ENCODE data around the gene TRAP1. TPM values are rescaled to one million over a fixed set of nuclear protein-coding genes. Genes with fewer than 3 reads are reported as not detected.

Gene TRAP1
- polyA plus RNA-seq, 3 donors: 22.8 to 54.0 (median 22.9) TPM

GRCh38 chr16:3608069-3608468 lies 109.3 kb downstream of the TRAP1 start:
- Histone ChIP-seq H4K20me1 (ENCODE audit: insufficient read depth, low read length) (no peaks in the 10 kb centered on the region), H3K4me2 (replicated peaks; ENCODE audit: extremely low read depth, low read length, poor library complexity, severe bottlenecking) (no peak overlapping the region), H3K36me3 (replicated peaks in 1 of 2; ENCODE audit: control insufficient read depth in 1 of 2, insufficient read depth in 2 of 2, low read length in 2 of 2) (peaks cover 4 to 37% of the 10 kb centered on the region in 2 donors), H3K27me3 (ENCODE audit: control insufficient read depth in 2 of 2, insufficient read depth in 2 of 2, low read length in 2 of 2) (no peaks in the 10 kb centered on the region), H3K9me3 (replicated peaks in 1 of 2; ENCODE audit: control insufficient read depth in 1 of 2, insufficient read depth in 1 of 2, low read length in 2 of 2) (no peaks in the 10 kb centered on the region), H3K79me2 (ENCODE audit: insufficient read depth, low read length) (peaks cover 27% of the 10 kb centered on the region), H3K4me3 (replicated peaks in 1 of 3; ENCODE audit: low read depth in 2 of 3, low read length in 3 of 3) (no peak overlapping the region), H3K9ac (ENCODE audit: insufficient read depth, low read length, poor library complexity, severe bottlenecking) (no peak overlapping the region), H2AFZ (ENCODE audit: insufficient read depth, low read depth, low read length, poor library complexity, severe bottlenecking) (no peak overlapping the region), H3K4me1 (ENCODE audit: control insufficient read depth in 1 of 2, insufficient read depth in 2 of 2, low read length in 2 of 2) (peaks cover 21% of the 10 kb centered on the region in 2 donors), H3K27ac (ENCODE audit: low read depth in 1 of 2, low read length in 2 of 2) (no peak overlapping the region)
- TF ChIP-seq CTCF (IDR thresholded peaks at IDR 0.05): no peak
- DNase-seq: no peak
- intact Hi-C loops (cut with micrococcal nuclease): no loop called here
- Mint-ChIP-seq H3K27me3 (ENCODE audit: low read depth in 3 of 3) (peaks cover 0 to 1% (median 0%) of the 10 kb centered on the region in 3 donors), H3K27ac (peak overlapping the region in 1 of 7 donors; percentile 28), H3K4me3 (no peak overlapping the region), H3K9me3 (no peaks in the 10 kb centered on the region), H3K4me1 (peaks cover 32% of the 10 kb centered on the region), H3K36me3 (peaks cover 25 to 46% of the 10 kb centered on the region in 2 donors)
- 67% methylated on average over 3 of the region's 5 CpGs for WGBS (ENCODE audit: insufficient coverage)

Other genes starting within 250 kb of the TRAP1 start
- gene C16orf90, start 222.0 kb downstream of the TRAP1 start, polyA plus RNA-seq: not detected
- gene CLUAP1, start 216.5 kb downstream of the TRAP1 start, polyA plus RNA-seq: 1 to 10 TPM; 1.9 to 5.9 (median 5.6) TPM
- under 1 TPM; 0.03 to 0.07 (median 0.06) TPM for gene NLRC3, start 140.1 kb downstream of the TRAP1 start, polyA plus RNA-seq
- gene SLX4, start 105.9 kb downstream of the TRAP1 start, polyA plus RNA-seq: 1 to 10 TPM in 1 of 3 donors, under 1 TPM in 2; 0.12 to 2.4 (median 0.71) TPM
- 10 to 100 TPM in 1 of 3 donors, 1 to 10 TPM in 1, not detected in 1; 1.5 to 21.1 TPM for gene DNASE1, start 62.8 kb downstream of the TRAP1 start, polyA plus RNA-seq
- gene CREBBP, start 163.2 kb upstream of the TRAP1 start, polyA plus RNA-seq: 10 to 100 TPM in 1 of 3 donors, 1 to 10 TPM in 2; 2.1 to 26.9 (median 6.2) TPM

Data from CD14-positive monocyte (primary cell).